ENCODE data around the gene GBX1. TPM values are rescaled to one million over a fixed set of nuclear protein-coding genes. Genes with fewer than 3 reads are reported as not detected.

The GBX1 gene
- total RNA-seq, 2 experiments from 2014 or later, result not detected

- Histone ChIP-seq H3K9me2 (ENCODE audit: insufficient read depth, low read length) (no peaks in the 10 kb centered on the region), H3K4me1 (ENCODE audit: insufficient read depth, low read length, poor library complexity, severe bottlenecking) (no peaks in the 10 kb centered on the region), H3K27ac (ENCODE audit: low read depth, low read length, poor library complexity, severe bottlenecking) (no peak overlapping the region), H2AFZ (ENCODE audit: low read length) (no peak overlapping the region), H3K4me2 (ENCODE audit: low read length) (no peak overlapping the region), H3K79me2 (ENCODE audit: insufficient read depth, low read depth, low read length) (no peaks in the 10 kb centered on the region), H3K9me3 (ENCODE audit: low read length) (no peaks in the 10 kb centered on the region), H3K36me3 (ENCODE audit: insufficient read depth, low read length) (no peaks in the 10 kb centered on the region), H4K20me1 (ENCODE audit: insufficient read depth, low read length) (no peaks in the 10 kb centered on the region), H3K4me3 (ENCODE audit: low read depth, low read length, poor library complexity, severe bottlenecking) (no peak overlapping the region)
- POLR2A ChIA-PET, result interaction anchor here (0.5 kb wide), 1 partner anchor 41 kb away, joined by 3 read pairs; no protein-coding TSS in a partner anchor
- CTCF ChIA-PET (ENCODE audit: unreplicated experiment), result no interaction called here
- no TSS peak for BruUV-seq (replicated peaks)
- intact Hi-C loops (cut with micrococcal nuclease; ENCODE audit: unreplicated experiment), result no loop called here
- TF ChIP-seq EZH2phosphoT487 (IDR thresholded peaks at IDR 0.05; ENCODE audit: borderline replicate concordance, low read depth, low read length) (no peak), CTCF (conservative IDR thresholded peaks at IDR 0.05; ENCODE audit: low read length) (no peak)
- no peak for DNase-seq (ENCODE audit: low spot score)
Measured at GRCh38 chr7:151135866-151136843, 31.3 kb downstream of the GBX1 start.

GRCh38 chr7:151135525-151135845 lies 32.0 kb downstream of the GBX1 start:
- no peaks in the 10 kb centered on the region for H3K9me3 ChIP-seq (ENCODE audit: low read length)
- H3K4me2 ChIP-seq (ENCODE audit: low read length), result no peak overlapping the region
- H3K4me1 ChIP-seq (ENCODE audit: insufficient read depth, low read length, poor library complexity, severe bottlenecking), result no peaks in the 10 kb centered on the region
- H3K36me3 ChIP-seq (ENCODE audit: insufficient read depth, low read length), result no peaks in the 10 kb centered on the region
- H2AFZ ChIP-seq (ENCODE audit: low read length), result no peak overlapping the region
- ChIA-PET CTCF (ENCODE audit: unreplicated experiment) (no interaction called here), POLR2A (no interaction called here)
- TF ChIP-seq CTCF (conservative IDR thresholded peaks at IDR 0.05; ENCODE audit: low read length), result no peak
- TF ChIP-seq EZH2phosphoT487 (IDR thresholded peaks at IDR 0.05; ENCODE audit: borderline replicate concordance, low read depth, low read length), result no peak
- H3K79me2 ChIP-seq (ENCODE audit: insufficient read depth, low read depth, low read length), result no peaks in the 10 kb centered on the region
- no TSS peak for BruUV-seq (replicated peaks)
- H3K9me2 ChIP-seq (ENCODE audit: insufficient read depth, low read length), result no peaks in the 10 kb centered on the region
- intact Hi-C loops (cut with micrococcal nuclease; ENCODE audit: unreplicated experiment), result no loop called here
- DNase-seq (ENCODE audit: low spot score), result no peak
- H3K27ac ChIP-seq (ENCODE audit: low read depth, low read length, poor library complexity, severe bottlenecking), result no peak overlapping the region
- no peak overlapping the region for H3K4me3 ChIP-seq (ENCODE audit: low read depth, low read length, poor library complexity, severe bottlenecking)
- H4K20me1 ChIP-seq (ENCODE audit: insufficient read depth, low read length), result no peaks in the 10 kb centered on the region

Measured in OCI-LY7 (cell line).